GM21390 (cell line): ENCODE results near the gene PTH2.
"Not testable (repeated sequence)": the region's sequence is repeated elsewhere in the genome, so short reads cannot be mapped to it uniquely, and the experiment has no call there.

ENCODE experiments used
- ATAC-seq: cut with Tn5 transposase; IDR thresholded peaks from one replicate; pipeline ENCODE4 v1.9.1; 2021; ENCODE audit not compliant: unreplicated experiment

Gene PTH2

DNA sequence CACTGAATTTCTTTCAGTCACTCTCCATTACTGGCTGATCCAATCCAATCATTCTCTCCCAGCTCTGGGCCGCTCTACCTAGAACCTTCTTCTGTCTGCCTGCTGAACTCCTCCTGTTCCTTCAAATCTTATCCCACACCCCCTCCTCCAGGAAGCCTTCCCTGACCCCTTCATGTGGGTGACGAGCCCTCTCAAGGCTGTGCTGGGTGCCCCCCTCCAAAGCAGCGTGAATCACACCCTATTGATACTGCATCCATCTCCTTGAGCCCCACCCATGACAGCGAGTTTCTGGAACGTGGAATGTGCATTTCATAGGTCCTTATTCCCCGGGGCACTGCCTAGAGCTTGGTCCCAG, 25.2 kb upstream of the PTH2 start:
- ATAC-seq, result no peak

DNA sequence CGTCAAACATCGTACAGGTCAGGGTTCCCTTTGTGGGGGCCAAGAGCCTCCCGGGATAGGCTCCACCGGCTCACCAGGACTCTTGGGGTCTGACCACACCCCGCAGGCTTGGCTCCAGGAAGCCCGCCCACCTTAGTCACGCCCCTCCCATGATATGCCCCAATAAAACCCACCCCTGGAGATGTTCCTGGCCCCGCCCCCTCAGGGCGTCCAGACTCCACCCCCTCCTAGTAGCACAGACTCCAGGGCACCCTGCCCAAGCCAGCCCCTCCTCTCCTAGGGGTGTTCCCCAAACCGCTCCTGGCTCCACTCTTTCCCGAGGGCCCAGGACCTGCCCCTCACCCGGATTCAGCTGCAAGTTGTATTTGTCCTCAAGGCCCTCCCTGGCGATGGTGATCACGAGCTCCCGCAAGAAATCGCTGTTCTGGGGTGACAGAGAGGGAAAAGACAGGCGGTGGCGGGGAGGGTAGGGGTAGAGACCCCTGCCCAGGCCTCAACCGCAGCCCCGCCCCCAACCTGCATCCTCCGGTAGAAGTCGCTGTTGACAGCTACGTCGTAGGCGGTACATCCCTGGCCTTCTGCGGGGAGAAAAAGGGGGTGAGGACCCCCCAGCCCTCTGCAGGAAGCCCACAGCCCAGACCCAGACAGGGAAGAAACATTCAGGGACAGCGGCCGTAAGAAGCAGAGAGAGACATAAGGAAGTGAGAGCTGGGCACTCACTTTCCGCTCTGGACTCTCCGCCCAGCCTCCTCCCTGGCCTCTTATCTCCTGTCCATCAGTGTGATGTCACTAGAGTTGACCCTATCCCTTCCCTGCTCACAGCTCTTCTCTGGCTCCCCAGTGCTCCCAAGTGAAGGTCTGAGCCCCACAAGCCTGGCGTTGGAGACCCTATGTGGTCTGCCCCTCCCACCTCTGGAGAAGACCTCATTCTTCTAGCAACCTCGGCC, 24.5 kb upstream of the PTH2 start:
- ATAC-seq, result no peak

DNA sequence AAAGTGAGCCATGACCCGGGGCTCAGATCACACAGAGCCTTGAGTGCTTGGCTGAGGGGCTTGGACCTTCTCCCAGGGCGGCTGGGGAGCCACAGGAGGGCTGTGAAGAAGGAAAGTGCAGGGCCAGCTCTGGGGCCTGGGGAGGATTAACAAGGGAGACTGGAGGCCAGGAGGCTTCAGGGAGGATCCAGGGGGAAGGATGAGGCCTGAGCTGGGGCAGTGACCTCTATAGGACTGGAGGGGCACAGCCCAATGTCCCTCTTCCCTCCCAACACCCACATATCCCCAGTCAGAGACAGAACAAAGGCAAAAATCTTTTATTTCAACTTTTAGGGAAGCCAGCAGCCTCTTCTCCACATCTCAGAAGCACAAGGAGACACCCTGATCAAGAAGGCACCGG, 22.8 kb upstream of the PTH2 start:
- no peak for ATAC-seq

DNA sequence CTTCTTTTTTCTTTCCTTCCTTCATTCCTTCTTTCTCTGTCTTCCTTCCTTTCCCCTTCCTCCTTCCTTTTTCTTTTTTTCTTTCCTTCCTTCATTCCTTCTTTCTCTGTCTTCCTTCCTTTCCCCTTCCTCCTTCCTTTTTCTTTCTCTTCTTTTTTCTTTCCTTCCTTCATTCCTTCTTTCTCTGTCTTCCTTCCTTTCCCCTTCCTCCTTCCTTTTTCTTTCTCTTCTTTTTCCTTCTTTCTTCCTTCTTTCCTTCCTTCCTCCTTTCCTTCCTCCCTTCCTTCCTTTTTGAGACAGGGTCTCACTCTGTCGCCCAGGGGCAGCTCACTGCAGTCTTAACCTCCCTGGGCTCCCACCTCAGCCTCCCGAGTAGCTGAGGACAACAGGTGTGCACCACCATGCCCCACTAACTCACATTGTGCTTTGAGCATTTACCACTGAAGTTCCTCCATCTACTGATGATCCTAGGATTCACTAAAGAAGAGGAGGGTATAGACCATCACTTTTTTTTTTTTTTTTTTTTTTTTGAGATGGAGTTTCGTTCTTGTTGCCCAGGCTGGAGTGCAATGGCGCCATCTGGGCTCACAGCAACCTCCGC, 21.0 kb upstream of the PTH2 start:
- not testable (repeated sequence) for ATAC-seq

DNA sequence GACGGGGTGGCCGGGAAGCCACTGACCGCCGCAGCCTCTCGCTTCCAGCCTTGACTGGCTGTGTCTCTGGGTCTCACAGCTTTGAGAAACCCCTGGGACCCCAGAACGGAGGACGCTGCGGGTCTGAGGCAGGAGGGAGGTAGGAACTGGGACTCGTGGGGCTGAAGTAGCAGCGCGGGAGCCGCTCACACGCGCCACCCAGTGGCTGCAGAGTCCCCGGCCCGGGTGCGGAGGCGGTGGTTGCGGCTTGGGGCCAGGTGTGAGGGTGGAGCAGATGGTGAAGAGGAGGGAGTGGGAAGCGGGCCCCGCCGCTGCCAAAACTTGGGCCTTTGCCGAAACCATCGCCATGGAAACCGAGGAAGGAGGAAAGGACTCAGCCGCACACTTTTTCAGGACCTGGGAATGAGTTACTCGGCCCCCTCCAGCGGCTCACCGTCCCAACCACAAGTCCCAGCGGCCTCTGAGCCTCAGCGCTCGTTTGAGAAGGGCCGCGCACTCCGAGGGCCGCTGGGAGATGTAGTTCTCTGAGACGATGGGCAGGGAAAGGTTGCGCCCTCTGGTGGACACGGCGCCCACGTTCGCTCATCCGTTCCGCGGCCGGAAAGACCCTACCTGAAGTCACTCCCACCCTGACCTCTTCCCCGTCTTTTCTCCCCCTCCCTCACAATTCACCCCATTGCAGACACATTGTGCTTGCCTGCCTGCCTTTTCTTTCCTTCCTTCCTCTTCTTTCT, 20.3 kb upstream of the PTH2 start:
- ATAC-seq, result peak; percentile 66

DNA sequence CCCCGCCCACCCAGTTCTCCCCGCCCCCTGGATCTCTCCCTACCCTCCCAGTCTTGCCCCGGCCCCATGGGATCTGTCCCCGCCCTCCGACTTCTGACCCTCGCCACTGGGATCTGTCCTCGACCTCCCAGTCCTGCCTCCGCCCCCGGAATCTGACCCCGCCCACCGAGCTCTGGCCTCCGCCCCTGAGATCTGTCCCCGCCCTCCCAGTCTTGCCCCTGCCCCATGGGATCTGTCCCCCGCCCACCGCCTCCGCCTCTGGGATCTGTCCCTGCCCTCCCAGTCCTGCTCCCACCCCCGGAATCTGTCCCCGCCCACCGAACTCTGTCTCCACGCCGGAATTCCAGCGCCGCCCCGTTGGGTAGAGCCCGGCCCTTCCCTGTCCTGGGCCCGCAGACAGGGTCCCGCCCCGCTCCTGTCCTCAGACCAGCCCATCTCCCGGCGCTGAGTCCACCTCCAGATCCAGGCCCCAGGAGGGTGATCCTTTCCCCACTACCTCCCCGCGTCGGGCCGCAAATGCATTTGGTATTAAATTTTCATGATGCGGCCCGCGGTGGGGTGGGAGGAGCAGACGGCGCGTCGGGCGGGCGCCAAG, 19.6 kb upstream of the PTH2 start:
- peak; percentile 15 for ATAC-seq

DNA sequence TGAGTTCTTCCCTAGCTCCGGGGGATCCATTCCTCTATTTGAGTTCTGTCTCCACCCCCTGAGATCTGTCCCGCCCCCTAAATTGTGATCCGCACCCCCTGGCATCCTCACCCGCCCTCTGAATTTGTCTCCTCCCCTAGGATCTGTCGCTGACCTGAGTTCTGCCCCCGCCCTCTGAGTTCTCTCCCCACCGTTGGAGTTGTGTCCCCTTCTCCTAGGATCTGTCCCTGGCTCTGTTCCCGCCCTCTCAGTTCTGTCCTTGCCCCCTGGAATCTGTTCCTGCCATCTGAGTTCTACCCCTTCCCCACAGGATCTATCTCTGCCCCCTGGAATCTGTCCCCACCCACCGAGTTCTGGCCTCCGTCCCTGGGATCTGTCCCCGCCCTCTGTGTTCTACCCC, 19.1 kb upstream of the PTH2 start:
- no peak for ATAC-seq

DNA sequence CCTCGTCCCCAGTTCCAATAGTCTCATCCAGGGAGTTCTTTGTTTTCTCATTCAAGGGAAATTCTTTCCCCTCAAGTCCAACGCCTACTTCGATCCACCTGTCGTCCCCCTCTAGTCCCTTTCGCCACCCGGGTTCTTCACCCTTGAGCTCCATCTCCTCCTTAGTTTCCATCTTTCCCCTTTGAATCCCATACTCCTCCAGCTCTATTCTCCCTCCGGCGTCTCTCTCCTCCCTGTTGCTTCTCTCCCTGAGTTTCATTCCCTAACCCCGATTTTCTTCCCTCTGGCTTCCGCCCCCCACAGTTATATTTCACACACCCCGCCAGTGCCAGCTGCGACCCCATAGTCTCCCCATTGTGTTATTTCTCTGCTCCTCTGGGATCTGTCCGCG, 18.7 kb upstream of the PTH2 start:
- ATAC-seq, result no peak

DNA sequence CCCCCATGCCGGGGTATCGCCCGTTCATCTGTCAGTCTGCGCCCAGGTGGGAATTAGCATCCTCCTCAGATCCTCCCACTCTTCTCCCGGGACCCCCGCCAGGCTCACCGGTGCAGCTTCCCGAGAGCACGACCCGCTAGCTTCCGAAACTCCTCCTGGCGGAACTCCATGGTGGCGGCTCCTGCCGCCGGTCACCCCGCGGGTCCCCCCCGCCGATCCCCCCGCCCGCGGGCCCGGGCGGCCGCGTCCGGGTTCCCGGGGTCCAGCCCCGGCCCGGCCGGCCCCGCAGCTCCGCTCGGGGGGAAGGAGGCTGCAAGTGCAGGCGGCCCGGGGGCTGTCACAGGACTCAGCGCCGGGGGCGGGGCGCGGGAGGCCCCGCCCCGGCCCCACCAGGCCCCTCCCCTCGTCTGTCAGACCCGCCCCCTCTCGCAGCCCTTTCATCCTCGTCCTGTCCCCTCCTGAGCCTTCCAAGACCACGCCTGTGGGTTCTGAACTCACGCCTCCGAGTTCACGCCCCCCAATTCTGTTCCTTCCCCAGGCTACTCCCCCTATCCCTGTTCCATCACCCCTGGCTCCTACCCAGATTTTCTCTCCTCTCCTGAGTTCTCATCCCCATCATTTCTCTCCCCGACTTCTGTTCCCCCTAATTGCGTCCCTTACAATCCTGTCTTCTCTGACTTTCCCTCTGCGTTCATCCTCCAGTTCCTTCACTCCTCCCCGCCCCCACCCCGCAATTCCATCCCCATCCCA, 18.1 kb upstream of the PTH2 start, which contains the start of gene SLC17A7:
Gene SLC17A7, minus strand, starts transcription at position 318 of the 750 bp plus-strand sequence. Its CDS starts 148 bp downstream, at position 170.
- ATAC-seq, result no peak

DNA sequence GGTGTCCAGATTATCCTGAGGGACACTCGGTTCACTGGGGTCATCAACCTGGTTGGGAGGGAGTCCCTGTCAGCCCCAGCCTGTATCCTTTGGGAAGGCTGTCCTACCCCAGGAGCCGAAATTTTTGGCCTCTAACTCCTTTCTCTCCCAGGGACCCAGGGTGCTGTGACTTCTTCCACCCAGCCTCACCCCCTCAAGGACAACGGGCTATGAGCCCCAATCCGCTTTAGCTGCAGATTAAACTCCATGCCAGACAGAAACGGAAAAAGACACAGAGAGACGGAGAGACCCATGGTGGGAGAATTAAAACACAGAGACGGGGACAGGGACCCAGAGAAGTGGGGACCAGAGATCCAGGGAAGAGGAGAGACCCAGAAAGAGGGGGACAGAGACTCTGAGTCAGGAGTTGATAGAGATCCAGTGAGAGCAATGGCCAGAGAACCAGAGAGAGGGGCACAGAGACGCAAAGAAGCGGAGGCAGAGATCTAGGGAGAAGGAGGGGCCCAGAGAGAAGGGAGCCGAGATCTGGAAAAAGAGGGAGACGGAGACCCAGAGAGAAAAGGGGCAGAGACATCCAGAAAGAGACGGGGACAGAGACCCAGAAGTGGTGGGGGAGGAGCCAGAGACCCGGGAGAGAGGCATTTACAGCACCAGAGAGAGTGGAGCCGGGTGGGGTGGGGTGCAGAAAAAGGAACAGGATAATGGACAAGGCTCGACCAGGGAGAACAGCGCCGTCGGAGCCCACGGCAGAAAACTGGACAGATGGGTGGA, 17.4 kb upstream of the PTH2 start:
- no peak for ATAC-seq

DNA sequence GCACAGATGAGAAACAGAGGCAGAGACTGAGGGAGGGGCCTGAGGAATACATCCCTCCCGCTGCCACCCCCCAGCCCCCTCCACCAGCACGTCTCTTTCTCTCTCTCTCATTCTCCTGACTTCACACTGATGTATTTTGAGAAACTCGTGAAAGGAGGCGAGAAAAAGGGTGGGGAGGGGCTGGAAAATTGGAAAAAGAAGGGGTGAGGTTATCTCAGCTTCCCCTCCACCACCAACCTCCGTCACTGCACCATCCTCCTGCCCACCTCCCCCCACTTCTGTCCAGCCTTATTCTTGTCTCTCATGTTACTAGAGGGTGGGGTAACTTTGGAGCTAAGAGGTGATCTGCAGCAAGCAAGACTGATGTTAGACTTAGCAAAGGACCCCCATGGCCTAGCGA, 16.6 kb upstream of the PTH2 start:
- ATAC-seq, result no peak

DNA sequence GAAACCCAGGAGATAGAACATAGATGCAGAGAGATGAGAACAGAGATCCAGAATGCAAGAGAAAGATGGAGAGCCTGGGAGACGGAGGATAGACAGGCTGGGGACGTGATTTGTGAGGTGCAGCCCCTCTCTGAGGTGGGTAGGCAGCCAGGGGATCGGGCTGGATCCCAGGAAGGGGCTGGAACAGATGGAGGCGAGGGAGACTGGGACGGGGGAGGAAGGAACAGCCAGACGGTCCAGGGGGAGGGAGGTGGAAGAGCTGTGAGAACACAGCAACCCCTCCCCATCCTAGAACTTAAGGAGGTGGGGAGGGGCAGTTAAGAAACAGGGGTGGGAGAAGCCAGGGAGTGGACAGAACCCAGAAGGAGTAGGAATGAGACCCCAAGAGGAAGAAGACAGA, 15.0 kb upstream of the PTH2 start:
- ATAC-seq, result no peak

DNA sequence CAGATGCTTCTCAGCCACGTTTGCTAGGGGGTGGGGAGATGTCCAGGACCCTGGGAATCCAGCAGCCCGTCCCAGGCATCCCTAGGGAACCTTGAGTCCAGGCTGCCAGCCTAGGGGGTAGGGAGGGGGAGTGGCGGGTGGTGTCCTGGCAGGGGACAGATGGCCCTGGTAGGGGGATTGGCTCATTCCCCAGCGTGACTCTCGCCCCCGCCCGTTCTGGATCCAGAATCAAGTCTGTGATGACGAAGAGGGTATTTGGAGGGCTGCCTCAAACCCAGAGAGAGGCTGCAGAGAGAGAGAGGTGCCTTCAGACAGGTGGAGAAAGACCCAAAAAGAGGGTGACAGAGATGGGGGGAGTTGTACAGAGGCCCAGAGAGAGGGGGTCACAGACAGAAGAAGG, 14.0 kb upstream of the PTH2 start:
- ATAC-seq, result no peak

DNA sequence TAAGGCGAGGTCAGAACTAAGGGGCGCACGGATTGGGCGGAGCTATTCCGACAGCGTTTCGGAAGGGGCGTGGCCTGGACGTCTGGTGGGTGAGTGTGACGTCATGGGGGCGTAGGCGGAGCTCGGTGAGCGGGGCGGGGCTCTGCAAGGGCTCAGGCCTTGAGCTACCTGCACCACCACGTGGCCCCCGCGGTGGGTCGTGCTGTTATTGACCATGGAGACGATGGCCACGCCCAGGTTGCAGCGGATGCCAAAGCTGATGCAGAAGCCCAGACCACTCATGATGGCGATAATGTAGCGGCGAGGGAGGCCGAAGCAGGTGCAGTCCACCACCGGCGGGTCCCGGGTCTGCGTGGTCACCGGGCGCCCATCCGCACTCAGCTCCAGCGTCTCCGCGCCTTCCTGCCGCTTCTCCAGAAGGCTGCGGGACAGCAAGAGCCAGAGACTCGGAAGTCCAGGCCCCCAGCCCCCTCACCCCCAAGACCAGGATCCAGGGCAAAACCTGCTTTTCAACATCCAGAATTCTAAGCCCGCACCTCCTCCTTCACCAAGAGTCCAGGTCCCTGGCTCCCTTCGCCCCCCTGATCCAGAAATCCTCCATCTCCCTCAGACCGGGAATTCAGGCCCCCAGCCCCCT, 13.3 kb upstream of the PTH2 start:
- no peak for ATAC-seq

DNA sequence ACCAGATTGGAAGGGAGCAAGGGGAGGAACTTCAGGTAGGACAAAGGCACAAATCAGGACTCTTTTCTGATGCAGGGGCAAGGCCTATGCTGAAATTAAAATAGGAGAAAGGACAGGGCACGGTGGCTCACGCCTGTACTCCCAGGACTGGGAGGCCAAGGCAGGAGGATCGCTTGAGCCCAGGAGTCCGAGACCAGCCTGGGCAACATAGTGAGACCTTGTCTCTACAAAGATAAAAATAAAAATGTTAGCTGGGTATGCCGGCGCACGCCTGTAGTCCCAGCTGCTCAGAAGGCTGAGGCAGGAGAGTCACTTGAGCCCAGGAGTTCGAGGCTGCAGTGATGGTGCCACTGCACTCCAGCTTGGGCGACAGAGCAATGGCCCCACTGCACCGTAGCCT, 12.4 kb upstream of the PTH2 start:
- no peak for ATAC-seq

DNA sequence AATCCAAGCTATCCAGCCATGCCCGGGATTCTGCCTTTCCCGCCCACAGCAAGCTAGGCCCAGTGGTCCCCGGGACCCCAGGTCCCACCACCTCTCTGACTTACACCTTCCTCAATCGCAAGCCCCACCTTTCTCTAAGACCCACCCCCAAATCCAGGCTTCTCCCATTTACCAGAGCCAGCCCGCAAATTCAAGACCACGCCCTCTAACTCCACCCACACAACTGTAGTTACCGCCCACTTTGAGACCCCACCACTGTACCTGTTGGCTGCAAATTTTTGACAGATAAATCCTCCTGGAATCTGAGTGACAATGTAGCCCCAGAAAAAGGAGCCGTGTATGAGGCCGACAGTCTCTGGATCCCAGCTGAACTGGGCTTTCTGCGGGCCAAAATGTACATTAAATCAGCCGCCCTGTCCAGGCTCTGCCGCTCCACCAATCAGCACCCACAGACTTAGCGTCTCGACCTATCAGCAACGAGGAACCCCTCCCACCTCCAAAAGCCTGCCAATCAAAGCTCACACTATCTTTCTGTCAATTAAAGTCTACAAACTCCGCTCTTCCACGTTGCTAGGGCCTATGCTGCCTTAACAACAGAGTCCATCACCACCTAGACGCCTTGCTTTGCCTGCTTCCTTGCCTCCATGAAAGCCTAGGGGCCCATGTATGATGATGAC, 11.8 kb upstream of the PTH2 start:
- no peak for ATAC-seq

DNA sequence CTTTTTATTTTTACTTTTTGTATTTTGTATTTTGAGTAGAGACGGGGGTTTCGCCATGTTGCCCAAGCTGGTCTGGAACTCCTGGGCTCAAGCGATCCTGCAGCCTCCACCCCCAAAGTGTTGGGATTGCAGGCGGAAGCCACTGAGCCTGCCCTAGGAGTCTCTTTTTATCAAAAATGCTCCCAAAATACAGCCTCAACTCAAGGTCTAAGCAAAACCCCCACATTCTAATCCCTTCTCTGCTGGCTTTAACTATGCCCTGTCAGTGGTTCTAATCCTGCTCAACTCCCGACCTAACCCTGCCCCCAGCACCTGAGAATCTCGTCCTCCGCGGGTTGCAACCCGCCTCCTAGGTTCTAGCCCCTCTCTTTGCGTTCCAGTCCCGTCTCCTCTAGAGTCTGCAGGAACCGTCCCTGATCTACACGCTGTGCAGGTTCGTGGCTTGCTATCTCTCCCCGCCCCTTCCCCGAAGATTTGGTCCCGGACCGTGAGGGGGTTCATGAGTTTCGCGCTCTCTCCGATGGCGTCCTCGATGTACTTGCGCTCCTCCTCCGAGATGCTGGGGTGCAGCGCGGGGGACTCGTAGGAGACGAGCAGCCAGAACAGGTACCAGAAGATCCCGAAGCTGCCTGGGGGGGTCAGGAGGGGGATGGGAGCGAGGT, 10.1 kb upstream of the PTH2 start:
- no peak for ATAC-seq
